Ovary (tissue), 3 donors: ENCODE results near the gene CRTC2.

Experiments used
- CTCF ChIP-seq, 3 donors: fragments of 450-650 bp in 2 of 3; fragments of 200-600 bp in 1 of 3; IDR thresholded peaks; one replicate each; pipeline versions ENCODE4 v1.5.1 to v1.8.0; 2016 to 2022; ENCODE audit warnings: antibody characterized with exemption in 3 of 3, mild to moderate bottlenecking in 1 of 3
- POLR2A ChIP-seq: fragments of 450-650 bp; IDR thresholded peaks from one replicate; pipeline ENCODE4 v1.6.1; 2017; ENCODE audit warnings: antibody characterized with exemption, mild to moderate bottlenecking, moderate library complexity
- donor health status: DM: no; HTN: no; CAD: no.

GRCh38 chr1:154000420-154000819, 42.0 kb upstream of the CRTC2 start:
- TF ChIP-seq CTCF (IDR thresholded peaks at IDR 0.05) = no peak
- TF ChIP-seq POLR2A = no peak
